OCI-LY1 (cell line): ENCODE results near the gene TNIP1.
A peak's percentile ranks its signal among the peaks of the same experiment; 100 is the strongest.

Source experiments
- H2AFZ ChIP-seq: fragments of 200-600 bp; sonication (generic), shearing (Covaris generic); 2 replicates; pipeline ENCODE4 v1.6.0; 2014; ENCODE audit warnings: antibody characterized with exemption, mild to moderate bottlenecking, low read length
- H3F3A ChIP-seq: fragments of 200-600 bp; sonication (generic), shearing (Covaris generic); 2 replicates; pipeline ENCODE4 v1.6.0; 2014; ENCODE audit warnings: mild to moderate bottlenecking, antibody characterized with exemption, low read length, moderate library complexity; ENCODE audit not compliant: insufficient read depth
- H3K27ac ChIP-seq: fragments of 200-600 bp; sonication (generic); 2 replicates; pipeline ENCODE4 v1.5.1; 2014; ENCODE audit warnings: low read length, mixed run types, mild to moderate bottlenecking, low read depth; ENCODE audit not compliant: poor library complexity, severe bottlenecking
- H3K27me3 ChIP-seq: fragments of 200-600 bp; sonication (generic); 2 replicates; pipeline ENCODE4 v1.6.0; 2014; ENCODE audit warnings: antibody characterized with exemption, mild to moderate bottlenecking, low read length, moderate library complexity; ENCODE audit not compliant: insufficient read depth
- H3K36me3 ChIP-seq: fragments of 200-600 bp; sonication (generic); 2 replicates; pipeline ENCODE4 v1.6.1; 2014; ENCODE audit warnings: mild to moderate bottlenecking, antibody characterized with exemption, low read length, moderate library complexity, mixed read lengths; ENCODE audit not compliant: insufficient read depth
- H3K4me1 ChIP-seq: fragments of 200-600 bp; sonication (generic); 2 replicates; pipeline ENCODE4 v1.5.1; 2014; ENCODE audit warnings: mild to moderate bottlenecking, low read length, moderate library complexity; ENCODE audit not compliant: insufficient read depth, severe bottlenecking
- H3K4me2 ChIP-seq: fragments of 200-600 bp; sonication (generic), shearing (Covaris generic); 2 replicates; pipeline ENCODE4 v1.6.1; 2014; ENCODE audit warnings: low read length
- H3K4me3 ChIP-seq: fragments of 200-600 bp; sonication (generic); 2 replicates; pipeline ENCODE4 v1.5.1; 2014; ENCODE audit warnings: low read length, low read depth, mild to moderate bottlenecking, mixed read lengths; ENCODE audit not compliant: poor library complexity, severe bottlenecking
- H3K79me2 ChIP-seq: fragments of 200-600 bp; shearing (Covaris generic); 2 replicates; pipeline ENCODE4 v1.6.1; 2016; ENCODE audit warnings: mixed run types, low read length, mixed read lengths; ENCODE audit not compliant: insufficient read depth
- H3K9ac ChIP-seq: fragments of 200-600 bp; sonication (generic), shearing (Covaris generic); 2 replicates; pipeline ENCODE4 v1.6.1; 2014; ENCODE audit warnings: mild to moderate bottlenecking, low read length, mixed read lengths
- H3K9me2 ChIP-seq: fragments of 200-600 bp; sonication (generic), shearing (Covaris generic); 2 replicates; pipeline ENCODE4 v1.6.1; 2014; ENCODE audit warnings: low read depth, mild to moderate bottlenecking, low read length, mixed read lengths
- H3K9me3 ChIP-seq: fragments of 200-600 bp; shearing (Covaris generic); 2 replicates; pipeline ENCODE4 v1.6.1; 2014; ENCODE audit warnings: low read length, mixed read lengths
- H4K20me1 ChIP-seq: fragments of 200-600 bp; sonication (generic), shearing (Covaris generic); 2 replicates; pipeline ENCODE4 v1.6.0; 2016; ENCODE audit warnings: mild to moderate bottlenecking, low read length; ENCODE audit not compliant: insufficient read depth
- CTCF ChIP-seq: fragments of 200-600 bp; sonication (generic), shearing (Covaris generic); IDR thresholded peaks from 2 replicates; pipeline ENCODE4 v1.5.1; 2017; ENCODE audit warnings: mild to moderate bottlenecking, antibody characterized with exemption, low read length, moderate library complexity, mixed read lengths
- EZH2 ChIP-seq: fragments of 200-600 bp; sonication (generic), shearing (Covaris generic); IDR thresholded peaks from 2 replicates; pipeline ENCODE4 v1.8.0; 2017; ENCODE audit warnings: borderline replicate concordance, mixed run types, mild to moderate bottlenecking, antibody characterized with exemption, low read length, moderate library complexity, mixed read lengths

The TNIP1 gene

GRCh38 chr5:151121095-151121494 is 40.3 kb upstream of the TNIP1 start:
- H4K20me1 ChIP-seq: no peaks in the 10 kb centered on the region
- H3K9me3 ChIP-seq: no peaks in the 10 kb centered on the region
- H3K4me1 ChIP-seq: peaks cover 35% of the 10 kb centered on the region
- no peak for TF ChIP-seq CTCF
- TF ChIP-seq EZH2: no peak
- H3K9me2 ChIP-seq: no peaks in the 10 kb centered on the region
- H3K27ac ChIP-seq: no peak overlapping the region
- H3K9ac ChIP-seq: no peak overlapping the region
- H3K27me3 ChIP-seq: no peaks in the 10 kb centered on the region
- H3K4me3 ChIP-seq: no peak overlapping the region
- H3K4me2 ChIP-seq: no peak overlapping the region
- no peaks in the 10 kb centered on the region for H3K36me3 ChIP-seq
- H3K79me2 ChIP-seq: no peaks in the 10 kb centered on the region
- H2AFZ ChIP-seq: no peak overlapping the region
- H3F3A ChIP-seq: peaks cover 4% of the 10 kb centered on the region; the same call in 1 of the 2 replicates

GRCh38 chr5:151118913-151119575 is 38.2 kb upstream of the TNIP1 start:
- H3K9ac ChIP-seq: no peak overlapping the region
- no peaks in the 10 kb centered on the region for H3K27me3 ChIP-seq
- H3K9me3 ChIP-seq: no peaks in the 10 kb centered on the region
- H3K36me3 ChIP-seq: no peaks in the 10 kb centered on the region
- peaks cover 15% of the 10 kb centered on the region for H3K4me1 ChIP-seq
- no peak overlapping the region for H3K4me2 ChIP-seq
- TF ChIP-seq EZH2: no peak
- TF ChIP-seq CTCF: no peak
- no peaks in the 10 kb centered on the region for H4K20me1 ChIP-seq
- H3F3A ChIP-seq: no peaks in the 10 kb centered on the region
- no peak overlapping the region for H2AFZ ChIP-seq
- H3K9me2 ChIP-seq: no peaks in the 10 kb centered on the region
- H3K79me2 ChIP-seq: no peaks in the 10 kb centered on the region
- H3K4me3 ChIP-seq: no peak overlapping the region
- no peak overlapping the region for H3K27ac ChIP-seq

- no peak overlapping the region for H3K4me3 ChIP-seq
- H3K36me3 ChIP-seq: no peaks in the 10 kb centered on the region
- no peaks in the 10 kb centered on the region for H4K20me1 ChIP-seq
- H3K9ac ChIP-seq: no peak overlapping the region
- peaks cover 16% of the 10 kb centered on the region for H3K4me1 ChIP-seq
- H3F3A ChIP-seq: no peaks in the 10 kb centered on the region
- TF ChIP-seq EZH2: no peak
- peak; percentile 99 for TF ChIP-seq CTCF
- H3K4me2 ChIP-seq: no peak overlapping the region
- H3K9me2 ChIP-seq: no peaks in the 10 kb centered on the region
- no peaks in the 10 kb centered on the region for H3K9me3 ChIP-seq
- H3K27ac ChIP-seq: no peak overlapping the region
- no peaks in the 10 kb centered on the region for H3K27me3 ChIP-seq
- no peaks in the 10 kb centered on the region for H3K79me2 ChIP-seq
- H2AFZ ChIP-seq: no peak overlapping the region
Observed at GRCh38 chr5:151115272-151115905, 34.6 kb upstream of the TNIP1 start.
